Upper lobe of left lung (tissue), 4 donors: Measurements from ENCODE around the gene SREBF1.

ENCODE experiments used
- POLR2A ChIP-seq, 4 donors: fragments of 450-650 bp; IDR thresholded peaks; one replicate each; pipeline ENCODE4 v1.5.1; 2016 to 2017; ENCODE audit warnings: antibody characterized with exemption in 4 of 4, mild to moderate bottlenecking in 2 of 4
- TF ChIP-seq, protein P1 (sequence below), 6 experiments: fragments of 450-650 bp in 4 of 6; fragments of 200-600 bp in 2 of 6; sonication (generic) in 2 of 6; IDR thresholded peaks; one replicate each; pipeline ENCODE4 v1.5.1; 2016 to 2019; ENCODE audit warnings: antibody characterized with exemption in 6 of 6

DNA sequence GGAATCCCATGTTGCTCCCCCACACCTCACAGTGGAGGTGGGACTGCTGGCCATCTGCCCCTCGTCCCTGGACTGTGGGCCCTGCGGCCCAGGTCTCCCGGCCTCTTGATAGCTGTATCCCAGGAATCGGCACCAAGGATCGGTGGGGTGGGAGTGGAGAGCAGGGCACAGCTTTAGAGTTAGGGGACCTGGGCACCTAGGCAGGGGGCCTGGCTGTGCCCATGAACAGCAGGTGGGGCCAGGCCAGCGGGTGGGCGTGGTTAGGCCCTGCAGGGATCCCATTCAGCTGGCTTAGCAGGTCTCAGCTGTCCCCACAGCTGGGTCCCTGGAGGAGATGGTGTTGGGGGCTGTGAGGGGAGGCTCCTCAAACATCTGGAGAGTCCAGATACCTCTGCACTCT, 49.2 kb downstream of the SREBF1 start:
- TF ChIP-seq, protein P1, sequence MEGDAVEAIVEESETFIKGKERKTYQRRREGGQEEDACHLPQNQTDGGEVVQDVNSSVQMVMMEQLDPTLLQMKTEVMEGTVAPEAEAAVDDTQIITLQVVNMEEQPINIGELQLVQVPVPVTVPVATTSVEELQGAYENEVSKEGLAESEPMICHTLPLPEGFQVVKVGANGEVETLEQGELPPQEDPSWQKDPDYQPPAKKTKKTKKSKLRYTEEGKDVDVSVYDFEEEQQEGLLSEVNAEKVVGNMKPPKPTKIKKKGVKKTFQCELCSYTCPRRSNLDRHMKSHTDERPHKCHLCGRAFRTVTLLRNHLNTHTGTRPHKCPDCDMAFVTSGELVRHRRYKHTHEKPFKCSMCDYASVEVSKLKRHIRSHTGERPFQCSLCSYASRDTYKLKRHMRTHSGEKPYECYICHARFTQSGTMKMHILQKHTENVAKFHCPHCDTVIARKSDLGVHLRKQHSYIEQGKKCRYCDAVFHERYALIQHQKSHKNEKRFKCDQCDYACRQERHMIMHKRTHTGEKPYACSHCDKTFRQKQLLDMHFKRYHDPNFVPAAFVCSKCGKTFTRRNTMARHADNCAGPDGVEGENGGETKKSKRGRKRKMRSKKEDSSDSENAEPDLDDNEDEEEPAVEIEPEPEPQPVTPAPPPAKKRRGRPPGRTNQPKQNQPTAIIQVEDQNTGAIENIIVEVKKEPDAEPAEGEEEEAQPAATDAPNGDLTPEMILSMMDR (IDR thresholded peaks at IDR 0.05) = no peak
- TF ChIP-seq POLR2A (IDR thresholded peaks at IDR 0.05) = no peak
